HepG2 (cell line): ENCODE data around the gene DNAJC4. TPM values are rescaled to one million over a fixed set of nuclear protein-coding genes. Genes with fewer than 3 reads are reported as not detected.
A peak's percentile ranks its signal among the peaks of the same experiment; 100 is the strongest.

Experiments
- ELF1 ChIP-seq: sonication (generic); formaldehyde crosslinking; IDR thresholded peaks from 2 replicates; pipeline ENCODE4 v1.4.0; 2020; ENCODE audit warnings: missing genetic modification reagents
- ELF4 ChIP-seq: sonication (generic); formaldehyde crosslinking; IDR thresholded peaks from 2 replicates; pipeline ENCODE4 v1.5.0; 2020; ENCODE audit warnings: missing genetic modification reagents, mild to moderate bottlenecking, moderate library complexity, borderline replicate concordance
- HDAC2 ChIP-seq: sonication (generic); formaldehyde crosslinking; IDR thresholded peaks from 2 replicates; pipeline ENCODE4 v1.4.0; 2020; ENCODE audit warnings: missing genetic modification reagents
- KLF12 ChIP-seq: sonication (generic); formaldehyde crosslinking; IDR thresholded peaks from 2 replicates; pipeline ENCODE4 v1.4.0; 2020; ENCODE audit warnings: missing genetic modification reagents, borderline replicate concordance
- MBD4 ChIP-seq: IDR thresholded peaks from 2 replicates; pipeline ENCODE4 v1.6.1; 2012; ENCODE audit warnings: low read length, inconsistent platforms, borderline replicate concordance
- PLRG1 ChIP-seq: fragments of 450-650 bp; conservative IDR thresholded peaks from 2 replicates; pipeline ENCODE4 v1.6.1; 2016
- RFX5 ChIP-seq: IDR thresholded peaks from 2 replicates; pipeline ENCODE4 v1.6.1; 2011; ENCODE audit warnings: low read depth, low read length, improper control_type of control experiment
- ZNF17 ChIP-seq: sonication (generic); formaldehyde crosslinking; IDR thresholded peaks from 2 replicates; pipeline ENCODE4 v1.5.0; 2020; ENCODE audit warnings: mild to moderate bottlenecking, missing genetic modification reagents
- ZNF235 ChIP-seq: sonication (generic); formaldehyde crosslinking; IDR thresholded peaks from 2 replicates; pipeline ENCODE4 v1.8.1; 2023; ENCODE audit warnings: mild to moderate bottlenecking, missing genetic modification reagents, borderline replicate concordance
- ZSCAN20 ChIP-seq: sonication (generic); formaldehyde crosslinking; IDR thresholded peaks from 2 replicates; pipeline ENCODE4 v1.4.0; 2020; ENCODE audit warnings: missing genetic modification reagents, mild to moderate bottlenecking, borderline replicate concordance
- polyA plus RNA-seq, 8 experiments: library from polyadenylated mRNA; depleted of rRNA in 3 of 8; stranded (reverse) in 7 of 8; unstranded in 1 of 8; fragments of >200 nt; fragmentation: Illumina TruSeq in 4 of 8; extraction: Trizol in 4 of 8; gene quantifications; 2 replicates each; pipeline versions ENCODE4 v1.2.1 to v1.2.3, GENCODE V29; 2011 to 2016; ENCODE audit warnings: low read depth in 4 of 8, missing spikeins in 1 of 8, mixed read lengths in 1 of 8; ENCODE audit not compliant: insufficient read depth in 1 of 8
- total RNA-seq, 5 experiments: library from RNA; depleted of rRNA; stranded (reverse); fragments of >200 nt; fragmentation: Illumina TruSeq; extraction: Trizol; gene quantifications; 2 replicates each; pipeline ENCODE4 v1.2.3, GENCODE V29; 2016; ENCODE audit warnings: low read depth in 1 of 5
- TF ChIP-seq, protein P1 (sequence below): IDR thresholded peaks from 2 replicates; pipeline ENCODE4 v1.6.1; 2016; ENCODE audit warnings: low read depth, missing genetic modification reagents, missing compliant biosample characterization
- TF ChIP-seq, protein P2 (sequence below): sonication (generic); formaldehyde crosslinking; conservative IDR thresholded peaks from 2 replicates; pipeline ENCODE4 v1.4.0; 2020; ENCODE audit warnings: missing genetic modification reagents
- TF ChIP-seq, protein P3 (sequence below): sonication (generic); formaldehyde crosslinking; IDR thresholded peaks from 2 replicates; pipeline ENCODE4 v1.8.0; 2022; ENCODE audit warnings: missing genetic modification reagents, mild to moderate bottlenecking, moderate library complexity, borderline replicate concordance
- TF ChIP-seq, protein P4 (sequence below): sonication (generic); formaldehyde crosslinking; IDR thresholded peaks from 2 replicates; pipeline ENCODE4 v1.5.0; 2020; ENCODE audit warnings: missing genetic modification reagents
- TF ChIP-seq, protein P5 (sequence below): sonication (generic); formaldehyde crosslinking; IDR thresholded peaks from 2 replicates; pipeline ENCODE4 v1.4.0; 2020; ENCODE audit warnings: missing genetic modification reagents

DNAJC4 gene
- total and polyA plus RNA-seq, 2 of the 13 experiments (the other 11 are each of a cell fraction or from before 2014, with no cell fraction given) = 10.3 to 60.8 TPM

DNA sequence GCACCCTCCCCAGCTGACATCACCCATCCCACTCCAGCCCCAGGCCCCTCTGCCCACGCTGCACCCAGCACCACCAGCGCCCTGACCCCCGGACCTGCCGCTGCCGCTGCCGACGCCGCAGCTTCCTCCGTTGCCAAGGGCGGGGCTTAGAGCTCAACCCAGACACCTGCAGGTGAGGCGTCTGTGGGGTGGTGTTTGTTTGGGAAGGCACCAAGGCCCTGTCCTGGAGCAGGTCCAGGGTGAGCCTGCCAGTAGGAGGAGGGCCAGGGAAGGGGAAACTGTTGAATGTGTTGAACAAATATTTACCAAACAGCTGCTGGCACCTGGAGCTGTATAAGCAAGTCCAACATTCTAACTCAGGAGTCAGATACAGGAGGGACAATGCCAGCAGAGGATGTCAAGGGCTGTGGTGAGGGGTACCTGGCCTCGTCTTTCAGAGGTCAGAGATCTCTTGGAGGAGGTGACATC is 7.2 kb downstream of the DNAJC4 start (continued):
- TF ChIP-seq, protein P1, sequence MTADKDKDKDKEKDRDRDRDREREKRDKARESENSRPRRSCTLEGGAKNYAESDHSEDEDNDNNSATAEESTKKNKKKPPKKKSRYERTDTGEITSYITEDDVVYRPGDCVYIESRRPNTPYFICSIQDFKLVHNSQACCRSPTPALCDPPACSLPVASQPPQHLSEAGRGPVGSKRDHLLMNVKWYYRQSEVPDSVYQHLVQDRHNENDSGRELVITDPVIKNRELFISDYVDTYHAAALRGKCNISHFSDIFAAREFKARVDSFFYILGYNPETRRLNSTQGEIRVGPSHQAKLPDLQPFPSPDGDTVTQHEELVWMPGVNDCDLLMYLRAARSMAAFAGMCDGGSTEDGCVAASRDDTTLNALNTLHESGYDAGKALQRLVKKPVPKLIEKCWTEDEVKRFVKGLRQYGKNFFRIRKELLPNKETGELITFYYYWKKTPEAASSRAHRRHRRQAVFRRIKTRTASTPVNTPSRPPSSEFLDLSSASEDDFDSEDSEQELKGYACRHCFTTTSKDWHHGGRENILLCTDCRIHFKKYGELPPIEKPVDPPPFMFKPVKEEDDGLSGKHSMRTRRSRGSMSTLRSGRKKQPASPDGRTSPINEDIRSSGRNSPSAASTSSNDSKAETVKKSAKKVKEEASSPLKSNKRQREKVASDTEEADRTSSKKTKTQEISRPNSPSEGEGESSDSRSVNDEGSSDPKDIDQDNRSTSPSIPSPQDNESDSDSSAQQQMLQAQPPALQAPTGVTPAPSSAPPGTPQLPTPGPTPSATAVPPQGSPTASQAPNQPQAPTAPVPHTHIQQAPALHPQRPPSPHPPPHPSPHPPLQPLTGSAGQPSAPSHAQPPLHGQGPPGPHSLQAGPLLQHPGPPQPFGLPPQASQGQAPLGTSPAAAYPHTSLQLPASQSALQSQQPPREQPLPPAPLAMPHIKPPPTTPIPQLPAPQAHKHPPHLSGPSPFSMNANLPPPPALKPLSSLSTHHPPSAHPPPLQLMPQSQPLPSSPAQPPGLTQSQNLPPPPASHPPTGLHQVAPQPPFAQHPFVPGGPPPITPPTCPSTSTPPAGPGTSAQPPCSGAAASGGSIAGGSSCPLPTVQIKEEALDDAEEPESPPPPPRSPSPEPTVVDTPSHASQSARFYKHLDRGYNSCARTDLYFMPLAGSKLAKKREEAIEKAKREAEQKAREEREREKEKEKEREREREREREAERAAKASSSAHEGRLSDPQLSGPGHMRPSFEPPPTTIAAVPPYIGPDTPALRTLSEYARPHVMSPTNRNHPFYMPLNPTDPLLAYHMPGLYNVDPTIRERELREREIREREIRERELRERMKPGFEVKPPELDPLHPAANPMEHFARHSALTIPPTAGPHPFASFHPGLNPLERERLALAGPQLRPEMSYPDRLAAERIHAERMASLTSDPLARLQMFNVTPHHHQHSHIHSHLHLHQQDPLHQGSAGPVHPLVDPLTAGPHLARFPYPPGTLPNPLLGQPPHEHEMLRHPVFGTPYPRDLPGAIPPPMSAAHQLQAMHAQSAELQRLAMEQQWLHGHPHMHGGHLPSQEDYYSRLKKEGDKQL (CRISPR knock-in tag) = peak; percentile 61; the same call in 1 of the 2 replicates
- TF ChIP-seq MBD4 (no peak), KLF12 (CRISPR knock-in tag) (no peak), ZSCAN20 (CRISPR knock-in tag) (no peak), HDAC2 (CRISPR knock-in tag) (peak; percentile 75; the same call in 1 of the 2 replicates), ELF4 (CRISPR knock-in tag) (no peak), ELF1 (CRISPR knock-in tag) (no peak), ZNF17 (CRISPR knock-in tag) (no peak), ZNF235 (no peak), RFX5 (no peak), PLRG1 (no peak)
- TF ChIP-seq, protein P2, sequence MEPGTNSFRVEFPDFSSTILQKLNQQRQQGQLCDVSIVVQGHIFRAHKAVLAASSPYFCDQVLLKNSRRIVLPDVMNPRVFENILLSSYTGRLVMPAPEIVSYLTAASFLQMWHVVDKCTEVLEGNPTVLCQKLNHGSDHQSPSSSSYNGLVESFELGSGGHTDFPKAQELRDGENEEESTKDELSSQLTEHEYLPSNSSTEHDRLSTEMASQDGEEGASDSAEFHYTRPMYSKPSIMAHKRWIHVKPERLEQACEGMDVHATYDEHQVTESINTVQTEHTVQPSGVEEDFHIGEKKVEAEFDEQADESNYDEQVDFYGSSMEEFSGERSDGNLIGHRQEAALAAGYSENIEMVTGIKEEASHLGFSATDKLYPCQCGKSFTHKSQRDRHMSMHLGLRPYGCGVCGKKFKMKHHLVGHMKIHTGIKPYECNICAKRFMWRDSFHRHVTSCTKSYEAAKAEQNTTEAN (CRISPR knock-in tag) = 0 out of 2 replicates have a peak, but pooled peaks have one; percentile 23
- TF ChIP-seq, protein P3, sequence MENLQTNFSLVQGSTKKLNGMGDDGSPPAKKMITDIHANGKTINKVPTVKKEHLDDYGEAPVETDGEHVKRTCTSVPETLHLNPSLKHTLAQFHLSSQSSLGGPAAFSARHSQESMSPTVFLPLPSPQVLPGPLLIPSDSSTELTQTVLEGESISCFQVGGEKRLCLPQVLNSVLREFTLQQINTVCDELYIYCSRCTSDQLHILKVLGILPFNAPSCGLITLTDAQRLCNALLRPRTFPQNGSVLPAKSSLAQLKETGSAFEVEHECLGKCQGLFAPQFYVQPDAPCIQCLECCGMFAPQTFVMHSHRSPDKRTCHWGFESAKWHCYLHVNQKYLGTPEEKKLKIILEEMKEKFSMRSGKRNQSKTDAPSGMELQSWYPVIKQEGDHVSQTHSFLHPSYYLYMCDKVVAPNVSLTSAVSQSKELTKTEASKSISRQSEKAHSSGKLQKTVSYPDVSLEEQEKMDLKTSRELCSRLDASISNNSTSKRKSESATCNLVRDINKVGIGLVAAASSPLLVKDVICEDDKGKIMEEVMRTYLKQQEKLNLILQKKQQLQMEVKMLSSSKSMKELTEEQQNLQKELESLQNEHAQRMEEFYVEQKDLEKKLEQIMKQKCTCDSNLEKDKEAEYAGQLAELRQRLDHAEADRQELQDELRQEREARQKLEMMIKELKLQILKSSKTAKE = peak; percentile 96
- TF ChIP-seq, protein P4, sequence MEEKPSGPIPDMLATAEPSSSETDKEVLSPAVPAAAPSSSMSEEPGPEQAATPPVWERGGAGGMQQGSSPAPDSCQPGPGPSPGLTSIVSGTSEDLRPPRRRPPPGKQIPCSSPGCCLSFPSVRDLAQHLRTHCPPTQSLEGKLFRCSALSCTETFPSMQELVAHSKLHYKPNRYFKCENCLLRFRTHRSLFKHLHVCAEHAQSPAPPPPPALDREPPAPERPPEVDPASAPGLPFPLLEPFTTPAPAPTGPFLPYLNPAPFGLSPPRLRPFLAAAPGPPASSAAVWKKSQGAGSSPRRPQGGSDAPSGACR (CRISPR knock-in tag) = no peak
- TF ChIP-seq, protein P5, sequence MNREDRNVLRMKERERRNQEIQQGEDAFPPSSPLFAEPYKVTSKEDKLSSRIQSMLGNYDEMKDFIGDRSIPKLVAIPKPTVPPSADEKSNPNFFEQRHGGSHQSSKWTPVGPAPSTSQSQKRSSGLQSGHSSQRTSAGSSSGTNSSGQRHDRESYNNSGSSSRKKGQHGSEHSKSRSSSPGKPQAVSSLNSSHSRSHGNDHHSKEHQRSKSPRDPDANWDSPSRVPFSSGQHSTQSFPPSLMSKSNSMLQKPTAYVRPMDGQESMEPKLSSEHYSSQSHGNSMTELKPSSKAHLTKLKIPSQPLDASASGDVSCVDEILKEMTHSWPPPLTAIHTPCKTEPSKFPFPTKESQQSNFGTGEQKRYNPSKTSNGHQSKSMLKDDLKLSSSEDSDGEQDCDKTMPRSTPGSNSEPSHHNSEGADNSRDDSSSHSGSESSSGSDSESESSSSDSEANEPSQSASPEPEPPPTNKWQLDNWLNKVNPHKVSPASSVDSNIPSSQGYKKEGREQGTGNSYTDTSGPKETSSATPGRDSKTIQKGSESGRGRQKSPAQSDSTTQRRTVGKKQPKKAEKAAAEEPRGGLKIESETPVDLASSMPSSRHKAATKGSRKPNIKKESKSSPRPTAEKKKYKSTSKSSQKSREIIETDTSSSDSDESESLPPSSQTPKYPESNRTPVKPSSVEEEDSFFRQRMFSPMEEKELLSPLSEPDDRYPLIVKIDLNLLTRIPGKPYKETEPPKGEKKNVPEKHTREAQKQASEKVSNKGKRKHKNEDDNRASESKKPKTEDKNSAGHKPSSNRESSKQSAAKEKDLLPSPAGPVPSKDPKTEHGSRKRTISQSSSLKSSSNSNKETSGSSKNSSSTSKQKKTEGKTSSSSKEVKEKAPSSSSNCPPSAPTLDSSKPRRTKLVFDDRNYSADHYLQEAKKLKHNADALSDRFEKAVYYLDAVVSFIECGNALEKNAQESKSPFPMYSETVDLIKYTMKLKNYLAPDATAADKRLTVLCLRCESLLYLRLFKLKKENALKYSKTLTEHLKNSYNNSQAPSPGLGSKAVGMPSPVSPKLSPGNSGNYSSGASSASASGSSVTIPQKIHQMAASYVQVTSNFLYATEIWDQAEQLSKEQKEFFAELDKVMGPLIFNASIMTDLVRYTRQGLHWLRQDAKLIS (CRISPR knock-in tag) = no peak
